Measurements from ENCODE around the gene JUNB. TPM values are rescaled to one million over a fixed set of nuclear protein-coding genes. Genes with fewer than 3 reads are reported as not detected.
A peak's percentile ranks its signal among the peaks of the same experiment; 100 is the strongest.

JUNB gene
- total and polyA plus RNA-seq, 2 of the 13 experiments (the other 11 are each of a cell fraction or from before 2014, with no cell fraction given): 7.7 to 8.2 TPM

DNA sequence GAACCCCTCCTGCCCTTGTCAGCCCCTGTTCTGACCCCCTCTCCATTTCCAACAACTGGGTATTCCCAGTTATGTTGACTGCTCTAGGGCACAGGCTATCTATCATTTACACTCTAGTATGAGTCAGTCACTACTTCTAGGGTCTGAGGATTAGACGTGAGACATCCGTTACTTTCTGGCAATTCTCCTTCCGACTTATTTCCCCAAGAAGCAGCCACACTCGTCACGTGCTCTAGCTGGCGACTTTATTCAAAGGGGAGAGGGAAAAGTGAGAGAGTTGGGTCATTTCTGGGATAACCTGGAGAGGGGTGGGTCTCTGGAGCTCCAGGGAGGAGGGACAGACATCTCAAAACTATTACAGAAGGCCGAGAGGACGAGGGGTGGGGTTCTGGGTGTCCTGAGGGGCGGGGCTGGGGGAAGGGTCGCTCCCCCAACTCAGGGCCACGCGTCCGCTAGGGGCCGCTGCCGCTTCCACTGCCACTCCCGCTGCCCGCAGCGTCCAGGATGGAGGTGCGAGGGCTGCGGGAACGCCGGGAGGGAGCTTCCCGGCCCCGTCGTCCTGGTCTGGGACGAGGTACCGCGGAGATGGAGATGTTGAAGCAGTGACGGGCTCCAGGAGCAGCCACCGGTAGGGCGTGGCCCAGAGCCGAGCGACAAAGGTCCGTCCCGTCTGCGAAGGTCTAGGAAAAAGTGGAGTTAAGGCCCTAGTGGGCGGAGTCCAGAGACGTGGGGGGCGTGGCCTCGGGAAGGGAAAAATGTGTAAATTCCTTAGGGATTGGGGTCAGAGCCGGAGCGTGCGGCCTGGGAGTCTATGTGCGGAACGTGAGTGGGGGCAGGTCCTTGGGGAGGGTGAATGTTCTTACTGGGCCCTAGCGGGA, 34.2 kb downstream of the JUNB start (continued):
- TF ChIP-seq, protein P1, sequence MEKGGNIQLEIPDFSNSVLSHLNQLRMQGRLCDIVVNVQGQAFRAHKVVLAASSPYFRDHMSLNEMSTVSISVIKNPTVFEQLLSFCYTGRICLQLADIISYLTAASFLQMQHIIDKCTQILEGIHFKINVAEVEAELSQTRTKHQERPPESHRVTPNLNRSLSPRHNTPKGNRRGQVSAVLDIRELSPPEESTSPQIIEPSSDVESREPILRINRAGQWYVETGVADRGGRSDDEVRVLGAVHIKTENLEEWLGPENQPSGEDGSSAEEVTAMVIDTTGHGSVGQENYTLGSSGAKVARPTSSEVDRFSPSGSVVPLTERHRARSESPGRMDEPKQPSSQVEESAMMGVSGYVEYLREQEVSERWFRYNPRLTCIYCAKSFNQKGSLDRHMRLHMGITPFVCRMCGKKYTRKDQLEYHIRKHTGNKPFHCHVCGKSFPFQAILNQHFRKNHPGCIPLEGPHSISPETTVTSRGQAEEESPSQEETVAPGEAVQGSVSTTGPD (CRISPR knock-in tag; IDR thresholded peaks at IDR 0.05): no peak
- TF ChIP-seq ZNF766 (CRISPR knock-in tag; IDR thresholded peaks at IDR 0.05; ENCODE audit: borderline replicate concordance) (no peak), YEATS4 (CRISPR knock-in tag; IDR thresholded peaks at IDR 0.05; ENCODE audit: borderline replicate concordance) (no peak), PHF5A (CRISPR knock-in tag; IDR thresholded peaks at IDR 0.05; ENCODE audit: low read depth, unreplicated experiment) (no peak), TARDBP (CRISPR knock-in tag; IDR thresholded peaks at IDR 0.05) (no peak), ZFP41 (CRISPR knock-in tag; IDR thresholded peaks at IDR 0.05; ENCODE audit: borderline replicate concordance) (no peak), TBX2 (CRISPR knock-in tag; IDR thresholded peaks at IDR 0.05; ENCODE audit: borderline replicate concordance) (no peak; the same call in 1 of the 2 replicates), SIN3B (IDR thresholded peaks at IDR 0.05; ENCODE audit: low read length) (no peak), HMG20B (CRISPR knock-in tag; conservative IDR thresholded peaks at IDR 0.05) (no peak), KMT2B (CRISPR knock-in tag; IDR thresholded peaks at IDR 0.05) (no peak)
- TF ChIP-seq, protein P2, sequence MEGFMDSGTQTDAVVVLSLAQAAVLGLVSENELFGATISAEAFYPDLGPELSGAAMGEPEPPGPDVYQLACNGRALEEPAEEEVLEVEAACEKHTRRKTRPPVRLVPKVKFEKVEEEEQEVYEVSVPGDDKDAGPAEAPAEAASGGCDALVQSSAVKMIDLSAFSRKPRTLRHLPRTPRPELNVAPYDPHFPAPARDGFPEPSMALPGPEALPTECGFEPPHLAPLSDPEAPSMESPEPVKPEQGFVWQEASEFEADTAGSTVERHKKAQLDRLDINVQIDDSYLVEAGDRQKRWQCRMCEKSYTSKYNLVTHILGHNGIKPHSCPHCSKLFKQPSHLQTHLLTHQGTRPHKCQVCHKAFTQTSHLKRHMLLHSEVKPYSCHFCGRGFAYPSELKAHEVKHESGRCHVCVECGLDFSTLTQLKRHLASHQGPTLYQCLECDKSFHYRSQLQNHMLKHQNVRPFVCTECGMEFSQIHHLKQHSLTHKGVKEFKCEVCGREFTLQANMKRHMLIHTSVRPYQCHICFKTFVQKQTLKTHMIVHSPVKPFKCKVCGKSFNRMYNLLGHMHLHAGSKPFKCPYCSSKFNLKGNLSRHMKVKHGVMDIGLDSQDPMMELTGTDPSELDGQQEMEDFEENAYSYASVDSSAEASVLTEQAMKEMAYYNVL (CRISPR knock-in tag; IDR thresholded peaks at IDR 0.05; ENCODE audit: borderline replicate concordance): no peak
- TF ChIP-seq, protein P3, sequence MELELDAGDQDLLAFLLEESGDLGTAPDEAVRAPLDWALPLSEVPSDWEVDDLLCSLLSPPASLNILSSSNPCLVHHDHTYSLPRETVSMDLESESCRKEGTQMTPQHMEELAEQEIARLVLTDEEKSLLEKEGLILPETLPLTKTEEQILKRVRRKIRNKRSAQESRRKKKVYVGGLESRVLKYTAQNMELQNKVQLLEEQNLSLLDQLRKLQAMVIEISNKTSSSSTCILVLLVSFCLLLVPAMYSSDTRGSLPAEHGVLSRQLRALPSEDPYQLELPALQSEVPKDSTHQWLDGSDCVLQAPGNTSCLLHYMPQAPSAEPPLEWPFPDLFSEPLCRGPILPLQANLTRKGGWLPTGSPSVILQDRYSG (CRISPR knock-in tag; IDR thresholded peaks at IDR 0.05): no peak
- TF ChIP-seq, protein P4, sequence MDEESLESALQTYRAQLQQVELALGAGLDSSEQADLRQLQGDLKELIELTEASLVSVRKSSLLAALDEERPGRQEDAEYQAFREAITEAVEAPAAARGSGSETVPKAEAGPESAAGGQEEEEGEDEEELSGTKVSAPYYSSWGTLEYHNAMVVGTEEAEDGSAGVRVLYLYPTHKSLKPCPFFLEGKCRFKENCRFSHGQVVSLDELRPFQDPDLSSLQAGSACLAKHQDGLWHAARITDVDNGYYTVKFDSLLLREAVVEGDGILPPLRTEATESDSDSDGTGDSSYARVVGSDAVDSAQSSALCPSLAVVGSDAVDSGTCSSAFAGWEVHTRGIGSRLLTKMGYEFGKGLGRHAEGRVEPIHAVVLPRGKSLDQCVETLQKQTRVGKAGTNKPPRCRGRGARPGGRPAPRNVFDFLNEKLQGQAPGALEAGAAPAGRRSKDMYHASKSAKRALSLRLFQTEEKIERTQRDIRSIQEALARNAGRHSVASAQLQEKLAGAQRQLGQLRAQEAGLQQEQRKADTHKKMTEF (CRISPR knock-in tag; IDR thresholded peaks at IDR 0.05): peak; percentile 42; the same call in 1 of the 2 replicates
- TF ChIP-seq, protein P5, sequence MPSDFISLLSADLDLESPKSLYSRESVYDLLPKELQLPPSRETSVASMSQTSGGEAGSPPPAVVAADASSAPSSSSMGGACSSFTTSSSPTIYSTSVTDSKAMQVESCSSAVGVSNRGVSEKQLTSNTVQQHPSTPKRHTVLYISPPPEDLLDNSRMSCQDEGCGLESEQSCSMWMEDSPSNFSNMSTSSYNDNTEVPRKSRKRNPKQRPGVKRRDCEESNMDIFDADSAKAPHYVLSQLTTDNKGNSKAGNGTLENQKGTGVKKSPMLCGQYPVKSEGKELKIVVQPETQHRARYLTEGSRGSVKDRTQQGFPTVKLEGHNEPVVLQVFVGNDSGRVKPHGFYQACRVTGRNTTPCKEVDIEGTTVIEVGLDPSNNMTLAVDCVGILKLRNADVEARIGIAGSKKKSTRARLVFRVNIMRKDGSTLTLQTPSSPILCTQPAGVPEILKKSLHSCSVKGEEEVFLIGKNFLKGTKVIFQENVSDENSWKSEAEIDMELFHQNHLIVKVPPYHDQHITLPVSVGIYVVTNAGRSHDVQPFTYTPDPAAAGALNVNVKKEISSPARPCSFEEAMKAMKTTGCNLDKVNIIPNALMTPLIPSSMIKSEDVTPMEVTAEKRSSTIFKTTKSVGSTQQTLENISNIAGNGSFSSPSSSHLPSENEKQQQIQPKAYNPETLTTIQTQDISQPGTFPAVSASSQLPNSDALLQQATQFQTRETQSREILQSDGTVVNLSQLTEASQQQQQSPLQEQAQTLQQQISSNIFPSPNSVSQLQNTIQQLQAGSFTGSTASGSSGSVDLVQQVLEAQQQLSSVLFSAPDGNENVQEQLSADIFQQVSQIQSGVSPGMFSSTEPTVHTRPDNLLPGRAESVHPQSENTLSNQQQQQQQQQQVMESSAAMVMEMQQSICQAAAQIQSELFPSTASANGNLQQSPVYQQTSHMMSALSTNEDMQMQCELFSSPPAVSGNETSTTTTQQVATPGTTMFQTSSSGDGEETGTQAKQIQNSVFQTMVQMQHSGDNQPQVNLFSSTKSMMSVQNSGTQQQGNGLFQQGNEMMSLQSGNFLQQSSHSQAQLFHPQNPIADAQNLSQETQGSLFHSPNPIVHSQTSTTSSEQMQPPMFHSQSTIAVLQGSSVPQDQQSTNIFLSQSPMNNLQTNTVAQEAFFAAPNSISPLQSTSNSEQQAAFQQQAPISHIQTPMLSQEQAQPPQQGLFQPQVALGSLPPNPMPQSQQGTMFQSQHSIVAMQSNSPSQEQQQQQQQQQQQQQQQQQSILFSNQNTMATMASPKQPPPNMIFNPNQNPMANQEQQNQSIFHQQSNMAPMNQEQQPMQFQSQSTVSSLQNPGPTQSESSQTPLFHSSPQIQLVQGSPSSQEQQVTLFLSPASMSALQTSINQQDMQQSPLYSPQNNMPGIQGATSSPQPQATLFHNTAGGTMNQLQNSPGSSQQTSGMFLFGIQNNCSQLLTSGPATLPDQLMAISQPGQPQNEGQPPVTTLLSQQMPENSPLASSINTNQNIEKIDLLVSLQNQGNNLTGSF (CRISPR knock-in tag; IDR thresholded peaks at IDR 0.05): no peak
- TF ChIP-seq, protein P6, sequence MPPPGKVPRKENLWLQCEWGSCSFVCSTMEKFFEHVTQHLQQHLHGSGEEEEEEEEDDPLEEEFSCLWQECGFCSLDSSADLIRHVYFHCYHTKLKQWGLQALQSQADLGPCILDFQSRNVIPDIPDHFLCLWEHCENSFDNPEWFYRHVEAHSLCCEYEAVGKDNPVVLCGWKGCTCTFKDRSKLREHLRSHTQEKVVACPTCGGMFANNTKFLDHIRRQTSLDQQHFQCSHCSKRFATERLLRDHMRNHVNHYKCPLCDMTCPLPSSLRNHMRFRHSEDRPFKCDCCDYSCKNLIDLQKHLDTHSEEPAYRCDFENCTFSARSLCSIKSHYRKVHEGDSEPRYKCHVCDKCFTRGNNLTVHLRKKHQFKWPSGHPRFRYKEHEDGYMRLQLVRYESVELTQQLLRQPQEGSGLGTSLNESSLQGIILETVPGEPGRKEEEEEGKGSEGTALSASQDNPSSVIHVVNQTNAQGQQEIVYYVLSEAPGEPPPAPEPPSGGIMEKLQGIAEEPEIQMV (CRISPR knock-in tag; IDR thresholded peaks at IDR 0.05; ENCODE audit: low read depth): no peak; the same call in 1 of the 2 replicates

Data from HepG2 (cell line).